HEK293T (cell line): Measurements from ENCODE around the gene BCCIP.

Experiments
- ARNT ChIP-seq: fragments of 450-650 bp; IDR thresholded peaks from 2 replicates; pipeline ENCODE4 v1.6.1; 2017; ENCODE audit warnings: mild to moderate bottlenecking
- BHLHE40 ChIP-seq: fragments of 450-650 bp; IDR thresholded peaks from 2 replicates; pipeline ENCODE4 v1.6.1; 2016; ENCODE audit warnings: mild to moderate bottlenecking, moderate library complexity, borderline replicate concordance
- FOXA1 ChIP-seq: fragments of 450-650 bp; IDR thresholded peaks from 2 replicates; pipeline ENCODE4 v1.6.1; 2016; ENCODE audit warnings: mild to moderate bottlenecking
- HDGF ChIP-seq: fragments of 450-650 bp; IDR thresholded peaks from 2 replicates; pipeline ENCODE4 v1.6.1; 2017; ENCODE audit warnings: antibody characterized with exemption, borderline replicate concordance
- ZNF384 ChIP-seq: fragments of 450-650 bp; IDR thresholded peaks from 2 replicates; pipeline ENCODE4 v1.6.1; 2016

DNA sequence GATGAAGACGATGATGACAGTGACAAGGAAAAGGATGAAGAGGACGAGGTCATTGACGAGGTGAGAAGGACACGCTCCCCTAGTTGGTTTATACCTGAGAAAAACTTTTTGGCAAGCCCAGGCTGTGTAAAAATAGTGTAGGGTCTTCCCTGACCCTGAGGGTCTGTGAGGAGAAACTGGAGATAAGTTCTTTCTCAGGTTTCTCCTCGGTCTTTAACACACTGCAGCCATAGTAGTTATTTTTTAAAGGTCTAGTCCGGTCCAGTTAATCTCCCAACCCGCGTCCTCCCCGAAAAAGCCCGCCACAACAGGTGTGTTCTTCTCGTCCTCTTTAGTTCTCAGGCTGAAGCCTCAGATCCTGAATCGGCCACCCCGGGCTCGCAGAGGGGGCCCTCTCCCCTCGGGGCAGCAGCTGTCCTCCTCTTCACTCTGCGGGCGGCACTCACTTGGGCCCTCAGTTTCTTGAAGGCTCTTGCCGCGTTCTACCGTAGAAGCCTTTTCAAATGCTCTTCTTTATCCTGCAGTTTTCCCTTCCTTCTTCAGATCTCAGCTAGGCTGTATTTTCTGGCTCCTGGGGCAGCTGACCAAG is 411 bp downstream of the BCCIP start:
- TF ChIP-seq BHLHE40 (no peak), ARNT (no peak), ZNF384 (no peak), HDGF (no peak), FOXA1 (no peak)
